ENCODE results near the gene UACA.

Gene UACA

DNA sequence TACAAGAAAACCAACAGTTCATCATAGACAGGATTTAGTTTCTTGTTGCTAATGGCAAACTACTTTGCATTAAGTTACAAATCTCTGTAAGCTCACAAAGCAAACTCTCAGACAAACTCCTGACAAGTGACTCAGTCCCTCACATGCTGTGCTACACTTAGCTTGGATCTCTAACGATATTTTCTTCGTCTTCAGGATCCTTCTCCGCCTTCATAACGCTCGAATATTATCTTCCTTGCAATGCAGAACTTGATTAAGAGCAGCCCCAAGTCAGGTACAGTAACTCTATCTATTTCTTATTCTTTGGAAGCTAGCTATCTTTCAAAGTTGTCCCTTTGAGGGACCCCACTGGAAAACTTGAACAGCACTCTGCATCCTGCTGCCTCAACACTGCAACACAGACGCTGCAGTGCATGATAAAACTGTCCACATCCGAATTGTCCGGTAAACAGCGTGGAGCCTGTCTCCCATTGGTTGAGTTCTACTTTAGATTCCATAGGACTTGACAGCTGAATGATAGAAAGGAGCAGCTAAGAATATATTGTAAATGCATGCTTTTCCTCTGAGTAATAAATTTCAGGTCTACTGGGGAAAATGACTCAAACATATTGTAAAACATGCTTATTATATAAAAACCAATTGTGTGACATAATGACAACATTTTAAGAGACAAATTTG is 61.3 kb downstream of the UACA start:
- DNase-seq = no peak
- H3K4me3 ChIP-seq (ENCODE audit: low read depth, low read length) = no peak overlapping the region
- H3K27me3 ChIP-seq = peaks cover 9% of the 10 kb centered on the region
- TF ChIP-seq, protein P1, sequence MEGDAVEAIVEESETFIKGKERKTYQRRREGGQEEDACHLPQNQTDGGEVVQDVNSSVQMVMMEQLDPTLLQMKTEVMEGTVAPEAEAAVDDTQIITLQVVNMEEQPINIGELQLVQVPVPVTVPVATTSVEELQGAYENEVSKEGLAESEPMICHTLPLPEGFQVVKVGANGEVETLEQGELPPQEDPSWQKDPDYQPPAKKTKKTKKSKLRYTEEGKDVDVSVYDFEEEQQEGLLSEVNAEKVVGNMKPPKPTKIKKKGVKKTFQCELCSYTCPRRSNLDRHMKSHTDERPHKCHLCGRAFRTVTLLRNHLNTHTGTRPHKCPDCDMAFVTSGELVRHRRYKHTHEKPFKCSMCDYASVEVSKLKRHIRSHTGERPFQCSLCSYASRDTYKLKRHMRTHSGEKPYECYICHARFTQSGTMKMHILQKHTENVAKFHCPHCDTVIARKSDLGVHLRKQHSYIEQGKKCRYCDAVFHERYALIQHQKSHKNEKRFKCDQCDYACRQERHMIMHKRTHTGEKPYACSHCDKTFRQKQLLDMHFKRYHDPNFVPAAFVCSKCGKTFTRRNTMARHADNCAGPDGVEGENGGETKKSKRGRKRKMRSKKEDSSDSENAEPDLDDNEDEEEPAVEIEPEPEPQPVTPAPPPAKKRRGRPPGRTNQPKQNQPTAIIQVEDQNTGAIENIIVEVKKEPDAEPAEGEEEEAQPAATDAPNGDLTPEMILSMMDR (IDR thresholded peaks at IDR 0.05; ENCODE audit: low read depth, low read length) = no peak
- no peaks in the 10 kb centered on the region for H3K4me1 ChIP-seq
- no peaks in the 10 kb centered on the region for H3K36me3 ChIP-seq
- no peaks in the 10 kb centered on the region for H3K9me3 ChIP-seq

DNA sequence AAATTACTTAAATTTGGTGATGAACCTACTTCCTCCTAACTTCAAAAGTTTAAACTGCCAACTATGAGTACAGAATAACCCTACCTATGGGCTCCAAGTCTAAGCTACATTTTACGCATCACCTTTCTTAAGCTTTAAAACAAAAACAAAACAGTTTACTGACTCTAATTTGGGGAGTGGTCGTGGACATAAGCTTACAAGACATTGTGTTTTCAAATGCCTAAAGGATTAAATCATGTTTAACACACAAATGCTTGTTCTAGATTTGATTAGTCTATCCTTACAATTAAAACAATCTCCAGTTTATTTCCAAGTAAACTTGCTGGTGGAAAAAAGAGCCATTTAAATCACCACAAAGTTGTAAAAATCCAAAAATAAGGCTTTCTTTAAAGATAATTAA is 62.2 kb downstream of the UACA start:
- Histone ChIP-seq H3K27me3 (peaks cover 6% of the 10 kb centered on the region), H3K4me1 (no peaks in the 10 kb centered on the region), H3K9me3 (no peaks in the 10 kb centered on the region), H3K4me3 (ENCODE audit: low read depth, low read length) (no peak overlapping the region), H3K36me3 (no peaks in the 10 kb centered on the region)
- TF ChIP-seq, protein P1 (IDR thresholded peaks at IDR 0.05; ENCODE audit: low read depth, low read length) = no peak
- DNase-seq = no peak

DNA sequence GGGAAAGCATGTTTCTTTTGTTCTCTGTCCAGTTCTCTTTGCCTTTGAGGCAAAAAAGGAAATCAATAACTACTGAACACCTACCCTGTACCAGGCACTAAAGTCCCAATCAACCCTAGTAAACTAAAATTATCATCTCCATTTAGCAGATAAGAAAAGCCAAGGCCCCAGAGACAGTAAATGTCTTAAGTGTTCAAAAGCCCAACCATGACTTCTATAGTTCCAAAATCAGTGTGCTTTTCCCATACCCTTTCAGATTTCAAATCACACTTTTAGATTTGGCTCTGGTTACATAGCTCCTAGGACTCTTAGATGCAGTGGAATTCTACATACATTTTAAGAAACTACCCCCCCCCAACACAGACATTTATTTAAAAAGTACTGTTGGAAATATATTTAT is 63.5 kb downstream of the UACA start:
- TF ChIP-seq, protein P1 (IDR thresholded peaks at IDR 0.05; ENCODE audit: low read depth, low read length) = no peak

DNA sequence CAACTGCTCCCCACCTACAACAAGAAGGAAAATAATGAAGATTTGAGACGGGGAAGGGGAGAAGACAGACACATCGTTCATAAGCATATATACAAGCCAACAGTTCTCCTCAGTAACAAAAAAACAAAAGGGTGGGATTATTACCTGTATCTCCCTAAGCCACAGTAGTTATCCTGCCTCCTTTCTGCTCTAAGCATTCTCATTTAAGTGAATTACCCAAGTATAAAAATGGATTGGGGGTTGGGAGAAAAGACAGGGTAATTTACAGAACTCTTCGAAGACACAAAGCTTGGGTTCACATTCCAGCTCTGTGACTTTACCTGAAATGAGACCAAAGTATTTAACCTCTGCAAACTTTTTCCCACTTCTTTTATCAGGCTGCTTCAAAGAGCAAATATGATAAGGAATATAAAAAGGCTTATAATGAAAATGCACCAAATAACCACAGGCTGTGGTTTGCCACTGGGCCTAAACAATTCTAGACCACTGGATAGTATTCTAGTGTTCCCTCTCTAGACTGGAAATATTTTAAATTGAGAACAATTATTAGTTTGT is 64.4 kb downstream of the UACA start:
- H3K4me1 ChIP-seq = no peaks in the 10 kb centered on the region
- H3K4me3 ChIP-seq (ENCODE audit: low read depth, low read length) = no peak overlapping the region
- no peaks in the 10 kb centered on the region for H3K36me3 ChIP-seq
- no peaks in the 10 kb centered on the region for H3K9me3 ChIP-seq
- H3K27me3 ChIP-seq = peaks cover 6% of the 10 kb centered on the region
- TF ChIP-seq, protein P1 (IDR thresholded peaks at IDR 0.05; ENCODE audit: low read depth, low read length) = no peak
- DNase-seq = no peak

More for the DNA sequence above, 63.5 kb downstream of the UACA start:
- H3K4me1 ChIP-seq = no peaks in the 10 kb centered on the region
- H3K9me3 ChIP-seq = no peaks in the 10 kb centered on the region
- no peak for DNase-seq
- peaks cover 6% of the 10 kb centered on the region for H3K27me3 ChIP-seq
- no peak overlapping the region for H3K4me3 ChIP-seq (ENCODE audit: low read depth, low read length)
- H3K36me3 ChIP-seq = no peaks in the 10 kb centered on the region

DNA sequence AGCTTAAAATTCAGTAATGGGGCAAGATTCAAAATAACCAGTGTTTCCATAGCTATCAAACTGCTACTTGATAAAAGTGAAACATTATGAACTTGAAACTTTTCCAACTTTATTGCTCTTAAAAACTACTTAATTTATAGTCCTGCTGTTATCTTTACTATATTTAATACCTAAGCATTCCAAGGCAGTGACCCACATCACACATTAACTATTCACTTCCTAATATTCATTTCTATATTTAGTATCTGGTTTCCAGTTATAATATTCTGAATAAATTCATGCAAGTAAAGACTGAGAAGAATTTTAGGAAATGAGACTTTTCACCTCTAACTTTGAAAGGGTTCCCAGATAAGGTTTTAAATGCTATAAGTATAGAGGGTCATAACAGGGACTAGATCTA is 64.9 kb downstream of the UACA start:
- H3K36me3 ChIP-seq = no peaks in the 10 kb centered on the region
- DNase-seq = no peak
- H3K4me1 ChIP-seq = no peaks in the 10 kb centered on the region
- peaks cover 6% of the 10 kb centered on the region for H3K27me3 ChIP-seq
- no peak overlapping the region for H3K4me3 ChIP-seq (ENCODE audit: low read depth, low read length)
- TF ChIP-seq, protein P1 (IDR thresholded peaks at IDR 0.05; ENCODE audit: low read depth, low read length) = no peak
- H3K9me3 ChIP-seq = no peaks in the 10 kb centered on the region

DNA sequence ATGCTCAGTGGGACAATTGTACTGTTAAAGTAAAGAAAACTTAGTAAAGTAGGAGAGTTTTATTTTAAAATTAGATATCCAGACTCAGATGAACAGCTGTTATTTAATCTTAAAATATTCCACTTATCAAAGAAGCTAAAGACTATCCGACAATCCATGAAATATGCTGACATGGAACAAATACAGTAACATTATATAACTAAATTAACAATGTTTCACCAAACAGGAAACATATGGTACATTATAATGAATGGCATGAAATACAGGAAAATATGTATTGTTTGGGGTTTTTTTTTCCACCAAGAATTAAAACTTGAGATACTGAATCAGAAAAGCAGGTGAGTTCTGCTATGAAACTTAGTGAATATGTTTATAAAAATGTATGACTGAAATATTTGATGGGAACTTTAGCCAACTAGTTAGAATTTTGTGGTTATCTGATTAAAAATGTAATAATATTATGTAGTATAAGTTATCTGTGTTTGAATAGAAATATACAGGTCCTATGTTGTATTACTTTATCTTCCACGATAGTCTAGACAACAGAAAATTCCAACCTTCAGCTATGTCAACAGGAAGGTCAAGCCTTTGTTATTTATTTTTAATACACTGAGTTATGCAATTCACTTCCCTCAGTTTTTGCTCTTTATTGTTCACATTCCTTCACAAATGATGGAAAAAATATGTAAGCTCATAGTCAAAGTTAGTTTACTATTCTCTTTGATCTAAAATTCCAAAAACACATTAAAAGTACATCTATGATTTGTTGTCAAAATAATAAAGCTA is 72.7 kb downstream of the UACA start:
- TF ChIP-seq, protein P1 (IDR thresholded peaks at IDR 0.05; ENCODE audit: low read depth, low read length) = no peak
- Histone ChIP-seq H3K4me1 (no peaks in the 10 kb centered on the region), H3K9me3 (no peaks in the 10 kb centered on the region), H3K4me3 (ENCODE audit: low read depth, low read length) (no peak overlapping the region), H3K27me3 (peaks cover 7% of the 10 kb centered on the region), H3K36me3 (no peaks in the 10 kb centered on the region)
- DNase-seq = no peak
